ENCODE measurements around the gene NDUFS3.
"Not testable (repeated sequence)": the region's sequence is repeated elsewhere in the genome, so short reads cannot be mapped to it uniquely, and the experiment has no call there.

Gene NDUFS3

DNA sequence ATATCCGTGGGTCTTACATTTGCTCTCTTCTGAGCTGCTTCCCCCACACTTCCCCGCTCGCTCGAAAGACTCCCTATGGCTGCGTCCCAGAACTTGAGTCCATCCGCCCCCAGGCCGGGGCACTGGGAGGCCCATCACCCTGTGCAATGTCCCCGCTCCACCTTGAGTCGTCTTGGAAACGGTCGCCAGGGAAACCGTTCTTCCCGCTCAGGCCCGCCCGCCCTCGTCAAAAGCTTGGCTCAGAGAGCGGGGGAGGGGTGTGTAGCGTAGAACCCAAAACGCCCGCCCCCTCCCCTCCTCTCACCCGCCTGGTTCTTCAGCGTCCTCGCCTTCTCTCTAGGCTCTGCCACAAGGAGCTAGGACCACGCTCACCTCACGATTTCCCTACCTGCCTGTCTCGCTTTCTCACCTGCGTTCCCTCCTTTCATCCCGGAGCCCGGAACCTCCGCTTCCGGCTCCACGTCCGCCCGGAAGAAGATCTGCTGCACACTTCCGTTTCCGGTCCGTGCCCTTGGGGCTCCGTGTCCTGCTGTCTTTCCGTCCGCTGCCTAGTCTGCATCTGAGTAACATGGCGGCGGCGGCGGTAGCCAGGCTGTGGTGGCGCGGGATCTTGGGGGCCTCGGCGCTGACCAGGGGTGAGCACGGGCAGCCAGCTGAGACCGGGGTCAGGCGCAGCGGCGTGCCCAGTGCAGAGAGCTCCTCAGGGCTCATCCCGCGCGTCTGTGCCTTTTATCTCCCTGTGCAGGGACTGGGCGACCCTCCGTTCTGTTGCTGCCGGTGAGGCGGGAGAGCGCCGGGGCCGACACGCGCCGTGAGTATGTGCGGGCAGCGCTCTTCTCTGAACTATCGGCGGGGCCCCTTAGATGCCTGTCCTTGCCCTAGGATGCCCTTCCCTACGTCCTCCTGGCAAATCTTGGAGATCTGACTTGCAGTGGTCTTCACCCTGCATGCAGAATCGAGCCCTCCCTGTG is at the start of gene NDUFS3, which contains the start of gene KBTBD4:
TSS of gene NDUFS3 (plus strand) at position 551 of the 971 bp plus-strand sequence. CDS start at position 569, 18 bp downstream.
TSS of gene KBTBD4 (minus strand) at position 447 of the 971 bp plus-strand sequence. CDS start at position 428, 19 bp downstream.
- DNase-seq (ENCODE audit: low read depth), result peak; percentile 68

DNA sequence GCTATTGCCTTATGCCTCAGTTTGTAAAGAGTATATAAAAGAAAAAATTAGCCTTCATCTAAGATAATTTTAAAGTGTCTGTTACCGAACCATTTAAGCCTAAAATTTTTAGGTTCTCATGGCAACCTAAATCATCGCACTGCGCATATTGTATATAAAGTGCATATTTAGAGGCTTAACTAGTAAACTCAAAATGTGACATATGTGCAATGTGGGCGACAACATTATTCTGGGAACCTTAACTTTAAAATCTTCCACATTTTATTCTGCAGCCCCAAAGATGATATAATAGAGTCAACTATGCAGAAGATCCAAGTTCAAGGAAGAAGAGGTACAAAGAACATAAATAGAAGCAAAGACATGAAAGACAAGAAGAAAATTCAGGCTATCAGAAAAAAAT is 48.9 kb upstream of the NDUFS3 start:
- no peak for DNase-seq (ENCODE audit: low read depth)

GRCh38 chr11:47530721-47531120 is 48.2 kb upstream of the NDUFS3 start:
- not testable (repeated sequence) for DNase-seq (ENCODE audit: low read depth)

DNA sequence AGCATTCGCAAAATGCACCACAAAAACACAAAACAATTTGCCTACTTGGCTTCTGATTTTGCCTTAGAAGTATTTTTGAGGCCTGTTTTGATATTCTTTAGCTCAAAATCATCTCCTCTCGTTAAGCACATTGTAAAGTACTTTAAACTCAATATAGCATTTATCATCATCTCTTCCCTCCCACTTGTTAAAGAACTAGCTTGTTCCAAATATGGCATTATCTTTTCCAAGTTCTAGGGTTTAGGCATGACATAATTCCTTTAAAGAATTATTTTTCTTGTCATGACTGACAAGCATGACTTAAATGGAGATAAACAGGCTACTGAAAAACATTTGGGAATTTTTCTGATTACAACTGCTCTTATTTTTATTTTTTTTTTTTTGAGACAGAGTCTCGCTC is 47.2 kb upstream of the NDUFS3 start:
- no peak for DNase-seq (ENCODE audit: low read depth)

GRCh38 chr11:47532597-47533213 is 46.2 kb upstream of the NDUFS3 start:
- DNase-seq (ENCODE audit: low read depth), result no peak

GRCh38 chr11:47533690-47534151 is 45.2 kb upstream of the NDUFS3 start:
- peak; percentile 45 for DNase-seq (ENCODE audit: low read depth)

GRCh38 chr11:47534704-47535251 is 44.1 kb upstream of the NDUFS3 start:
- no peak for DNase-seq (ENCODE audit: low read depth)

GRCh38 chr11:47536915-47537314 is 42.0 kb upstream of the NDUFS3 start:
- no peak for DNase-seq (ENCODE audit: low read depth)

DNA sequence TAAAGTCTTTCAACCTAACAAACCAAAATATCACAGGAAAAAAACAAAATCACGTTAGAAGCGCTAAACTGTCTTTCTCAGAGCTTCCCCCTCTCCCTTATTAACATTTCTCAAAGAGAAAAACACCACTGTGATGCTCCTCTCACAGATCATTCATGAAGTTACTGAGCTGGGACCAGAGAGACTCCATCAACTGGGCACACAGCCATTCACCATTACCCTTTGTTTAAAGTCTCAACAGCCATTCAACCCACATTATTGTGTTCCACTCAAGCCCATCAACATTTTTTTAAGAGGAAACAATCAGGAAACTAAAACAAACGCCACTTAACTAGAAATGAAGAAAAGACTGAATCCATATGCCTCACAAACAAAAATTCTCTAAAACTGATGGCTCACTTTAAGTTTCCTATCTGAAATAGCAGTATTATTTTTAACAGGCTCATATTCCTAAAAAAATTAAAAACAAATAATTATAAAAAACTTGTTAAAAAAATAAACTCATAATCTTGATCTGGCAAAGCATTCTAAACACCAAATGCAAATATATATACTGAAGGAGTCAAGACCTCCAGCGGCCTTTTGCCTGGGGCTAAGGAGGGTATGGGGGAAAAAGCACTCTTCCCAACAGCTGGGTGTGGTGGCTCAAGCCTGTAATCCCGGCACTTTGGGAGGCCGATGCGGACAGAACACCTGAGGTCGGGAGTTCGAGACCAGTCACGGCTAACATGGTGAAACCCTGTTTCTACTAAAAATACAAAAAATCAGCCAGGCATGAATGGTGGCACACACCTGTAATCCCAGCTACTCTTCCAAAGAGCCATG is 39.9 kb upstream of the NDUFS3 start:
- no peak for DNase-seq (ENCODE audit: low read depth)

GRCh38 chr11:47539681-47540039 is 39.2 kb upstream of the NDUFS3 start:
- no peak for DNase-seq (ENCODE audit: low read depth)

DNA sequence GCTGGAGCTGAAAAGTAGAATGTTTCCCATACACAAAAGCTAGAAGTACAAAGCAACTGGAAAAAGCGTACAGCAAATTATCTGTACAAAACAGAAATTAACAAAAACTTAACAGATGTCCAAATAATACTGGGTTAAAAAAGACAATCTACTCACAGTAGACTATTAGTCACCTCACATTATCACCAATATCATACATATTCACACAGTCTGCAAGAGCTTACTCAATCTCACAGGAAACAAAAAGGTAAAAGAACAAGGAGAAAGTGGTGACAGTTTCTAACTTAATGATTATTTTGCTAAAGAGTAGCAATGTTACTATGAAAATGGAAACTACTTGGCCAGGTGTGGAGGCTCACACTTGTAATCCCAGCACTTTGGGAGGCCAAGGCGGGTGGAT is 37.8 kb upstream of the NDUFS3 start:
- DNase-seq (ENCODE audit: low read depth), result no peak

DNA sequence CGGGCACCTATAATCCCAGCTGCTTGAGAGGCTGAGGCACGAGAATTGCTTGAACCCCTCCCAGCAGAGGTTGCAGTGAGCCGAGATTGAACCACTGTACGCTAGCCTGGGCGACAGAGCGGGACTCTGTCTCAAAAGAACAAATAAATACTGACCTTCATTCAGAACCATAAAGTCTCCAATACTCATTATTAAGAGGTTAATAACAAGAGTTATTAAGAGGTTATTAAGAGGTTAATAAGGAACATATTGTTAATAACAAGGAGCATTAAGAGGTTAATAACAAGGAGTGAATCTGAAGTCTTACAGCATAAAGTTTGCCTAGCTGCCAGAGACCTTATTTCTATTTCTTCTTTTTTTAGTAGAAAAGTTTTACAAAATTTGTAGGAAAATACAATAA is 33.6 kb upstream of the NDUFS3 start:
- no peak for DNase-seq (ENCODE audit: low read depth)

GRCh38 chr11:47546274-47546673 is 32.6 kb upstream of the NDUFS3 start:
- not testable (repeated sequence) for DNase-seq (ENCODE audit: low read depth)

DNA sequence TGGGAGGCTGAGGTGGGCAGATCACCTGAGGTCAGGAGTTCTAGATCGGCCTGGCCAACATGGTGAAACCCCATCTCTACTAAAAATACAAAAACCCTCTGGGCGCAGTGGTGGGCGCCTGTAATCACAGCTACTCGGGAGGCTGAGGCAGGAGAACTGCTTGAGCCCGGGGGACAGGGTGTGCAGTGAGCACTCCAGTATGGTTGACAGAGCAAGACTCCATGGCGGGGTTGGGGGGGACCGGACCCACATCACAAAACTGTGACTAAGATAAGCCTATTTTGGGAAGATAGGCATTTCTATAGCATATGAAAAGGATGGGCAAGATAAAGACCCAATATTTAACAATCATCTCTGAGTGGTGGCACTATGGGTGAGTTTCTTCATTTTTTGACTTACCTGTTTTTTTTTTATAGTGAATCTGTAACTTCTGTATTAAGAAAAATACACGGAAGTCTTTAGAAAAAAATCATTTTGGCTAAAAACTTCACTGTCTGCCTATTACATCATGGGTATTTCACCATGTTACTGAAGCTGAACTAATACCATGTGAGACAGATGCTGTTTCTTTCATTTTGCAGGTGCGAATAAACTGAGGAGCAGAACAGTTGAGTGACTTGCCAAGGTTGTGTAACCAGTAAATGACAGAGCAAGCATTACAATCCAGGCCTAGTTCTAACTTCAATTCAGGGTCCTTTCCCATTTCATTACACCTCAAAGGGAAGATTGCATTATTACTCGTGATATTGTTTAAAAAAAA is 28.4 kb upstream of the NDUFS3 start:
- no peak for DNase-seq (ENCODE audit: low read depth)

DNA sequence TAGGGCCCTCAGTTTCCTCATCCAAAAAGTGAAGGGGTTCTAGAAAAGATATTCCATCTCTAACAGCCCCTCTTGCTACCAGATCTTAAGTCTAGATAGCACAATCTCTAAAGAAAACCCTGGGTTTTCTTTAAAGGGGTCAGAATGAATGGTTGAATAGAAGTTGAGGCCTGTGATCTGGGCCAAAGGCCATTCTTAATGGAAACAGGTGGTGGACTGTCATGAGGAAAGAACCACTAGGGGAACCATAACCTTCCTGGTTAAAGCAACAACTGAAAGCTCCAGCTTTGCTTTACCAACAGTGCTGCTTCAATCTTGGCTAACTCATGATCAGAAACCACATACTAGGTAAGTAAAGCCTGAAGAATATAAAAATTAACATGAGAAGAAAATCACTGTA is 27.8 kb upstream of the NDUFS3 start:
- no peak for DNase-seq (ENCODE audit: low read depth)

DNA sequence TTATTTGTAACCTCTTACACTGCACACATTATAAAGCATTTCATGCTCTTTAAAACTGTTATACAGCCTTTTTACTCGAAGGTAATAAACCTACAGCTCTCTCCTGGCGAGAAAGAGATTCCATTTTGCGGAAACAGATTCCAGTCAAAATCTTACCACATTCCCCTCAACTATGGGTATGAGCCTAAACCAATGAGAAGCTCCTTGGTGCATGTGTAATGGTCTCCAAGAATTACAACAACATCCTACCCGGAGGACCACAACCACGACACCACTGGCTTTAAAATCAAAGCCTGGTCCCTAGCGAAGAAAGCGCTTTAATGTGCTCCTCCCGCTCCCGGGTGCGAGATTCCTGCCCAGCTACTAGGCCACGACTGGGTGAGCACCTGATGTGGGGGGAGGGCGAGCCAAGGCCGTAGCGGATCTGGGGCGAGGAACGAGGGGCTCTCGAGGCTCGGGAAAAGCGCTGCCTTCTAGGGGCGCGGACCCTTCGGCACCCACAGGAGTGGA is 26.8 kb upstream of the NDUFS3 start:
- DNase-seq (ENCODE audit: low read depth), result no peak

- DNase-seq (ENCODE audit: low read depth), result peak; percentile 73
Observed at GRCh38 chr11:47552566-47553405, 26.1 kb upstream of the NDUFS3 start, which contains the start of gene CELF1. Gene CELF1 (minus strand): TSS chr11:47553132. CDS start chr11:47499523, 53,609 bp downstream.

- DNase-seq (ENCODE audit: low read depth), result no peak
Observed at GRCh38 chr11:47553406-47553743, 25.5 kb upstream of the NDUFS3 start.

- not testable (repeated sequence) for DNase-seq (ENCODE audit: low read depth)
Observed at GRCh38 chr11:47557004-47557403, 21.9 kb upstream of the NDUFS3 start.

- DNase-seq (ENCODE audit: low read depth), result no peak
Observed at GRCh38 chr11:47558695-47559094, 20.2 kb upstream of the NDUFS3 start.
